ENCODE data around the gene FNDC7.
A peak's percentile ranks its signal among the peaks of the same experiment; 100 is the strongest.

FNDC7 gene
- long read RNA-seq = 0 reads

GRCh38 chr1:108712606-108713150 is at the start of gene FNDC7:
FNDC7 (plus strand) TSS chr1:108712908; CDS start chr1:108712934, 26 bp downstream.
- Histone ChIP-seq H3K4me3 (replicated peaks; ENCODE audit: insufficient read depth, low read length) (no peak within 1 kb of the TSS), H3K27ac (replicated peaks) (no peak within 1 kb of the TSS), H3K27me3 (ENCODE audit: insufficient read depth, poor library complexity, severe bottlenecking) (no peaks in the 10 kb centered on the region)
- DNase-seq (ENCODE audit: low read depth in 1 of 2, low spot score in 1 of 2) = no peak
- TF ChIP-seq CTCF (IDR thresholded peaks at IDR 0.05; ENCODE audit: insufficient read depth, low read length) (no peak), SPI1 (IDR thresholded peaks at IDR 0.05; ENCODE audit: borderline replicate concordance, low read depth) (no peak), REST (IDR thresholded peaks at IDR 0.05; ENCODE audit: insufficient replicate concordance, low read depth) (no peak), POLR2AphosphoS5 (IDR thresholded peaks at IDR 0.05; ENCODE audit: low read depth) (no peak), GABPA (IDR thresholded peaks at IDR 0.05; ENCODE audit: low read depth) (no peak)

- Histone ChIP-seq H3K27me3 (ENCODE audit: insufficient read depth, poor library complexity, severe bottlenecking) (no peaks in the 10 kb centered on the region), H3K4me3 (replicated peaks; ENCODE audit: insufficient read depth, low read length) (no peak overlapping the region), H3K27ac (replicated peaks) (no peak overlapping the region)
- DNase-seq (ENCODE audit: low read depth in 1 of 2, low spot score in 1 of 2) = no peak
- TF ChIP-seq POLR2AphosphoS5 (IDR thresholded peaks at IDR 0.05; ENCODE audit: low read depth) (no peak), CTCF (IDR thresholded peaks at IDR 0.05; ENCODE audit: insufficient read depth, low read length) (no peak), SPI1 (IDR thresholded peaks at IDR 0.05; ENCODE audit: borderline replicate concordance, low read depth) (no peak), GABPA (IDR thresholded peaks at IDR 0.05; ENCODE audit: low read depth) (no peak), REST (IDR thresholded peaks at IDR 0.05; ENCODE audit: insufficient replicate concordance, low read depth) (no peak)
Observed at GRCh38 chr1:108663074-108663473, 49.6 kb upstream of the FNDC7 start.

- Histone ChIP-seq H3K27me3 (ENCODE audit: insufficient read depth, poor library complexity, severe bottlenecking) (no peaks in the 10 kb centered on the region), H3K27ac (replicated peaks) (no peak overlapping the region), H3K4me3 (replicated peaks; ENCODE audit: insufficient read depth, low read length) (no peak overlapping the region)
- DNase-seq (ENCODE audit: low read depth in 1 of 2, low spot score in 1 of 2) = no peak
- no peak for TF ChIP-seq CTCF (IDR thresholded peaks at IDR 0.05; ENCODE audit: insufficient read depth, low read length)
- peak; percentile 40; the same call in 1 of the 2 replicates for TF ChIP-seq SPI1 (IDR thresholded peaks at IDR 0.05; ENCODE audit: borderline replicate concordance, low read depth)
- no peak for TF ChIP-seq GABPA (IDR thresholded peaks at IDR 0.05; ENCODE audit: low read depth)
- TF ChIP-seq POLR2AphosphoS5 (IDR thresholded peaks at IDR 0.05; ENCODE audit: low read depth) = no peak
- TF ChIP-seq REST (IDR thresholded peaks at IDR 0.05; ENCODE audit: insufficient replicate concordance, low read depth) = no peak
Observed at GRCh38 chr1:108664481-108664880, 48.2 kb upstream of the FNDC7 start.

Data from HL-60 (cell line).